NCI-H1417 (cell line): ENCODE data around the gene PPP2R5C.
"Not testable (repeated sequence)": the region's sequence is repeated elsewhere in the genome, so short reads cannot be mapped to it uniquely, and the experiment has no call there.

Experiments used
- DNase-seq, 3 experiments: peaks; one replicate each; lab custom pipeline; 2025; lab: John Stamatoyannopoulos, UW

The PPP2R5C gene

DNA sequence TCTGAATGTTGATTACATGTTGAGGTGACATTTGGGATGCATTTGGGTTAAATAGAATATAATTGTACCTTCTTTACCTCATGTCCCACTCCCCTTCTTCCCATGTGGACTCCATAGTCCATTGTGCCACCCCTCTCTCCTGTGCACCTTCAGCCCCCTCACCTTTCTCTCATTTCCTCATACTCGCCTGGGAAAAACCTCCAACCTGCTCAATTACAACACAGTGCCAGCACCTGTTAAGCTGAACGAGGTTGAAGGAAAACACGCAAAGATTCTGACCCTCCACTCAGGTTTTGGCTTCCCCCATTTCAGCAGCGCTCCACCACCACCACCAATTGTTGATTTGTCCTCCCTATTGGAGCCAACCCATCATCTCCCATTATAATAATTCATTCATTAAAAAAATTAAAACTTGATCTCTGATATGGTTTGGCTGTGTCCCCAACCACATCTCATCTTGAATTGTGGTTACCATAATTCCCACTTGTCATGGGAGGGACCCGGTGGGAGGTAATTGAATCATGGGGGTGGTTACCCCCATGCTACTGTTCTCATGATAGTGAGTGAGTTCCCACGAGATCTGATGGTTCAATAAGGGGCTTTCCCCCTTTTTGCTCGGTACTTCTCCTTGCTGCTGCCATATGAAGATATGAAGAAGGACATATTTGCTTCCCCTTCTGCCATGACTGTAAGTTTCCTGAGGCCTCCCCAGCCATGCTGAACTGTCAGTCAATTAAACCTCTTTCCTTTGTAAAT is 33.7 kb upstream of the PPP2R5C start:
- no peak for DNase-seq

DNA sequence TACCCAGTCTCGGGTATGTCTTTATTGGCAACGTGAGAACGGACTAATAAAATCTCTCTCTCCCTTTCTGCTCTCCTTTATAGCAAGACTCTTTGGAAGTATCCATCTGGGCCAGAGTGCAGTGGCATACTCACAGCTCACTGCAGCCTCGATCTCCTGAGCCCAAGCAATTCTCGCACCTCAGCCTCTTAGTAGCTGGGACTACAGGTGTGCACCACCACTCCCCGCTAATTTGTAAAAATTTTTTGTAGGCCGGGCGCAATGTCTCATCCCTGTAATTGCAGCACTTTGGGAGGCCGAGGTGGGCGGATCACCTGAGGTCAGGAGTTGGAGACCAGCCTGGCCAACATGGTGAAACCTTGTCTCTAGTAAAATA is 33.2 kb upstream of the PPP2R5C start:
- no peak for DNase-seq

DNA sequence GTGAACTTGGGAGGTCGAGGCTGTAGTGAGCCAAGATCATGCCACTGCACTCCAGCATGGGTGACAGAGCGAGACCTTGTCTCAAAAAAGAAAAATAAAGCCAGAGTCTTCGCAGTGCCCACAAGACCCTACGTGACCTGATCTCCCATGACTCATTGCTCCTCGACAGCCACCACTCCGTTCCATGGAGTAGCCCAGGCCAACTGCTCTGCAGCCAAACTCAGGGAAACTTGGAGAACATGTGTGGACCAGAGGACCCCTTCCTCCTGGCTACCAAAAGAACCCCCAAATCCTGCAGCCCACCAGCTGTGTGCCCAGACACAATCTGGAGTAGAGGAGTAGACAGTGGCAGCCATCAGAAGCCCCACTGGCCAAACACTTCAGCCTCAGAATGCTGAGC is 32.1 kb upstream of the PPP2R5C start:
- DNase-seq: no peak

DNA sequence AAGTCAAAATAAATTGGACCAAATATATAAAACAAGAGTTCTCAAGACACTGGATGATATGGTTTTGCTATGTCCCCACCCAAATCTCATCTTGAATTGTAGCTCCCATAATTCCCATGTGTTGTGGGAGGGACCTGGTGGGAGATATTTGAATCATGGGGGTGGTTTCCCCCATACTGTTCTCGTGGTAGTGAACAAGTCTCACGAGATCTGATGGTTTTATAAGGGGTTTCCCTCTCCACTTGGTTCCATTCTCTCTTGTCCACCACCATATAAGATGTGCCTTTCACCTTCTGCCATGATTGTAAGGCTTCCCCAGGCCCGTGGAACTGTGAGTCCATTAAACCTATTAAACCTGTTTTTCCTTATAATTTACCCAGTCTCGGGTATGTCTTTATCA is 31.4 kb upstream of the PPP2R5C start:
- not testable (repeated sequence) for DNase-seq

DNA sequence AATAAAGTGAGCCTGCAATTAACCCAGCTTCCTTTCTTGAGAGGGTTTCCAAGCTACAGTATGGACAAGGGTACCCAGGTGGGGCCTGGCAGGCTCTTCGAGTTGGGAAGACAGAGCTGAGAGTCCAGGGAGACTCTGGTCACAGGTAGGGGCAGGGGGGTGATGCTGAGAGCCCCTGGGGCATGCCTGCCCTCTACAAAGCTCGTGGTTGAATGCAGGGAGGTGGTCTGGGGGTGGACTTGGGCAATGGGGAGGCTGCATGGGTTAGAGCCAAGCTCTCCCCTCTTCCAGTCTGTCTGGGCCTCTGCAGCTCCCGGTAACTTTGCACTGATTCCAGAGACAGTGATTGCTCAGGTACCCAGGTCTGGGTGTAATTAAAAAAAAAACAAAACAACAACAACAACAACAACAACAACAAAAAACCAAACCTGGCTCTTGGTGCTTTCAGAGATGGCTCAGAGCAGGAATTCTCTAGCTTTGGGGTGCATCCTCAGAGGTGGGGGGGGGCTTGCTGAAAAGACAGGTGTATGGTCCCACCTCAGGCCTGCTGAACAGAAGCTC is 30.8 kb upstream of the PPP2R5C start:
- no peak for DNase-seq

DNA sequence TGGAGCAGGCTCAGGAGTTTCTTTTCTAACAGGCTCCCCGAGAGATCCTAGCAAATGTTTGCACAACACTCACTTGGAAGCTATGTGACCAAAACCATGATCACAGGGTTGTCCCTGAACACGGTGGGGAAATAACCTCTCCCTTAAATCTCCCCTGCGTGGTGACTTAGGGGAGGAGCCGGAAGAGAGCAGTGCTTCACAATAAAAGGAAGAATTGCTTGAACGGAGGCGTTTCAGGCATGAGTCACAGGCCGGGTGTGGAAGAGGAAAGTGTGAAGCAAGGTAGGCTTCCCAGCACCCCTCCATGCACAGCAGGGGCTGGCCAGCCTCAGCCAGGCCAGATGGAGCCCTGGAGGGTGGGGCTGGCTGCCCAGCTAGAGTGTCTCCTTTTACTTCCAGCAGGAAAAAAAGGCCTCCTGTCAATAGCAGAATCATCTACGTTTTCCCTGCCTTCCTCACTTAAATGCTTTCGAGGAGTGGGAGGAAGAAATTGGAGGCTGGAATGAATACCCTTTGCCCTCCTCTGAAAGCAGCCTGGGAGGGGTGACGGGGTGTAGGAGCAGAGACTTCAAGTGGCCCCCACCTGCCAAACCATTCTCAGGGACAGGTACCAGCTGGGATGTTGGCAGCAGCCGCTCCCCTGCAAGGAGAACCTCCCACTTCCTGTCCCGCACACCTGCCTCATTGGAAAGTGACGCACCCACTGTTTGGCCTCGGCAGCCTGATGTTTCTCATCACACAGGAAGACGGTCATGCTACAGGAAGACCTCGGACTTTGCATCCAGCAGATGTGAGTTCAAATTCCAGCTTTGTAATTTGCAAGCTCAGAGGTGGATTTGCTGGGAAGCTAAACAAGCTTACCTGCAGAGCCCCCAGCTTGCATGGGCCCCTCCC is 30.1 kb upstream of the PPP2R5C start:
- peak; percentile 41 to 93 (median 89) for DNase-seq

DNA sequence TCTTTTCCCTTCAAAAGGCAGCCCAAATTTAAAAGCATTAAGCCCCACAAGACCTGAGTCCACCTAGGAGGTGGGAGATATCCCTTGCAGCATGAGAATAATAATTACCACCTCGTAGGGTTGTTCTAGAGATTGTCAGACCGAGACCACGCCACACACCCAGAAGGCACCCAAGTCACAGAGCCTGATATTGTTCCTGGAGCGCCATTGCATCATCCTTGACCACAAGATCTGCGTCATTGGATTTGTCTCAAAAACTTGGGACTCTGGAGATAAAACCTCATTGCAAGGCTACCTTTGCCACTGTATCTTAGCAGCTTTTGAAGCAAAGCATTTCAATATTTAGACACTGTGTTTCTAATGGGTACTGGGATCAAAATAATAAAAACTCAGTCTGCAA is 29.4 kb upstream of the PPP2R5C start:
- peak in 1 of 3 experiments; percentile 63 for DNase-seq

DNA sequence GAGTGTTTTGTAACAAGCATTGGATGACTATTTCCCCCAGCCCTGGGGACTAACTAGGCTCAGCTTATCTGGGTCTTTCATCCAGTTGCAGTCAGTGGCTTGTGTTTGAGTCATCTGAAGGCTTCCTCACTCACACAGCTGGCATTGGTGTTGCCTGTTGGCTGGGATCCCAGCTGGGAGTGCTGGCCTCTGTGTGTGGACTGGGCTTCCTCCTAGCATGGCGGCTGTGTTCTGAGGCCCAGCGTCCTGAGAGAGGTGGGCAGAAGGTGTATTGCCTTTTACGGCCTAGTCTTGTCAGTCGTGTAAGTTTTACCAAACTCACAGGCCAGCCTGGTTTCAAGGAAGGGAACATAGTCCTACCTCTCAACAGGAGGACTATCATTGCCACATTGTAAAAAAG is 28.3 kb upstream of the PPP2R5C start:
- DNase-seq: no peak

DNA sequence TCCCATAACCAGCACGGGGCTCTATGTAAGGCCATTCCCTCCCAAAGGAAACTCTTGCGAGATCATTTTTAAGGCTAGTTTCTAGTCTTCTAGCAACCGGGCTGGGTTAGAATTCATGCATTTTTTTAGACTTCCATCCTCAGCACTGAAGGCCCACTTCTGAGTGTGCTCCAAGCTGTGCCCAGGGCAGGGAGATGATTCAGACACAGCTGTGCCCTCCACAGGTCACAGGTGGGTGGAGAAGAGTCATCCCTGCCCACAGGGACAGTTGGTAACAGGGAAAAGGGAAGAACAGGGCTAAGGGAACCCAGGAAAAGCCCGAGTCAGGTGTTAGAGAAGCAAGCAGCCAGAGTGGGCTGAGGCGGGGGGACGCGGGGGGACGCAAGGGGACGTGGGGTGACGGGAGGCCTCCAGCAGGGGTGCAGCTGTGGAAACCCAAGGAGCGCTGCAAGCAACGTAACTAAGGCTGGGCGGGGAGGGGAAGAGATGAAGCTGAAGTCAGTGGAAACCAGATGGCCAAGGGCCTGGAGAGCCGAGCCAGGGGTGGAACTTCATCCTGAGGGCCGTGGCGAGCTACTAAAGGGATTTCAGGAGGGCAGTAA is 27.2 kb upstream of the PPP2R5C start:
- DNase-seq: no peak

DNA sequence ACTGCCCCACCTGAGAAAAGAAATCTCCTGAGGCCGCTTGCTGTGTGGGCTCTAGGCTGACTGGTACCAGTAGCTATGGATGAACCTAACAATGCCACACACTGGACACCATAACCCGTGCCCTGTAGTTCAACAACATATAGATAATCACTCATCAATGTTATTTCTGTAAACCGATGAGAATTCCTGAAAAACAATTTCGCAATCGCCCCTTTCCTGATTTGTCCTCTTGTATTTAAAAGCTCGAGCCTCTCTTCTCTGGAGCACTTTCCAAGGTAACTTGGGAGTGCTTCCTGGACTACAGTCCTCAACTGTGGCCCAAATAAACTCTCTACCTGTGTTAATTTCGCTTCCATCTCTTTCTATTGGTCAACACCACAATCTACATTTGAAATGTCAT is 26.1 kb upstream of the PPP2R5C start:
- no peak for DNase-seq

DNA sequence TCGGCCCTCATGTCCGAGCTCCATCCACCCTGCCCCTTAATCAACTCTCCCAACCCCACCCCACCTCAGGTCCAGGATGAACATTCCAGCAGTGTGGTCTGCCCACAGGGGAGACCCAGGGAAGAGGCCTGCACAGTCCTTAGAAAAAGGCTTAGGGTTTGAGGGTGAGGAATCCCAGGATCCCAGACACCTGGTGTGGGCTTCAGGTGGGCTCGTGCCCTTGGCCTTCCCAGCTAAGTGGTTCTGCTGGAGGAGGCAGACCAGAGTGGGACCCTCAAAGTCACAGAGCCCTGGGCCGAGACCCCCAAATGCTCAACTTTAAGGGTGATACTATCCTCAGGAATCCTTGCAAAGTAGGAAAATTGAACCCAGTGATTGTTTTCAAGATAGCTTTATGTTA is 25.4 kb upstream of the PPP2R5C start:
- no peak for DNase-seq

DNA sequence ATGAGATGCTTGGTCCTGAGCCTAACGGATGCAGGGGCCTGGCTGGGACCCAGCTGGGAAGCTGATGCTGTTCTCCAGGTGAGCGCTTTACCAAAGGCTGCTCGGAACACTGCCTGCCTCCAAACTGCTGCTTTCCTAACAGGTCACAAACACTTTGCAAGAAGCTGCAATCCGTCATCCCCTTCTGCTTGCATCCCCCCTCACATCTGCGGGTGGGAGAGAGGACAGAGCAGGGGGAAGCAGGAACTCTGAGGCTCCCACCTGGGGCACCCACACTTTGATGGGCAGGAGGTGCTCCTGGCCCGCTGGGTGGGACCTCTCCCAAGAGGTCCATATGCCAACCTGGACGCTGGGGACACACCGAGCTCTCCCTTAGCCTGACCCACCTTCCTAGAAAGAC is 24.9 kb upstream of the PPP2R5C start:
- no peak for DNase-seq

DNA sequence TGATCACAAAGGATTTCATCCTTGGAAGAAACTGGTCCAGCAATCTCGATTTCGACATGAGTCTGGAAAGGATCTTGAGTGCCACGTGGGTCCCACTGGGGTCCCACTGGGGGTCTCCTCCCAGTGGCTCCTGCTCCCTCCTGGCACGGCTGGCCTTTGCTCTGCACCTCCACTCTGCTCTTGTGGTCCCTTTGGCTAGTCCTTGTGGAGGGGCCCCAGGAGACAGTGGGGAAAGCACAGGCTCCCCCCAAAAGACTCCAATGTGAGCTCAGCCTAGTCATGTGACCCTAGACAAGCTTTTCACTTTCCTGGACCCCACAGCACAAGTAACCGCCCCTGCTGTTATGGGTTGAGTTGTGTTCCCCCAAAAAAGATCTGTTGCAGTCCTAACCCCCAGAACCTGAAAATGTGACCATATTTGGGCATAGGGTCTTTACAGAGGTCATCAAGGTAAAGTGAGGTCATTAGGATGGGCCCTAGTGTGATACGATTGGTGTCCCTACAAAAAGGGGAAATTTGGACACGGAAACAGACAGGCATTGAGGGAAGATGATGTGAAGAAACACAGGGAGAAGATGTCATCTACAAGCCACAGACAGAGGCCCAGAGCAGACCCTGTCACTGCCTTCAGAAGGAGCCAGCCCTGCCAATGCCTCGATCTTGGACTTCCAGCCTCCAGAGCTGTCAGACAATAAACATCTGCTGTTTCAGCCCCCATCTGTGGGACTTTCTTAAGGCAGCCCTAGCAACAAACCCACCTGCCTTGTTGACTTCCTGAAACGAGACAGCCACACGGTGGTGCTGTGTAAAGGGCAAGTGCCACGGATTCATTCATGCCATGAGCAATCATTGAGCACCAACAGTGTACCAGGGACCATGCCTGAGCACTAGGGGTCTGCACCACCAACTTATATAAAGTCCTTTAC is 23.8 kb upstream of the PPP2R5C start:
- no peak for DNase-seq

DNA sequence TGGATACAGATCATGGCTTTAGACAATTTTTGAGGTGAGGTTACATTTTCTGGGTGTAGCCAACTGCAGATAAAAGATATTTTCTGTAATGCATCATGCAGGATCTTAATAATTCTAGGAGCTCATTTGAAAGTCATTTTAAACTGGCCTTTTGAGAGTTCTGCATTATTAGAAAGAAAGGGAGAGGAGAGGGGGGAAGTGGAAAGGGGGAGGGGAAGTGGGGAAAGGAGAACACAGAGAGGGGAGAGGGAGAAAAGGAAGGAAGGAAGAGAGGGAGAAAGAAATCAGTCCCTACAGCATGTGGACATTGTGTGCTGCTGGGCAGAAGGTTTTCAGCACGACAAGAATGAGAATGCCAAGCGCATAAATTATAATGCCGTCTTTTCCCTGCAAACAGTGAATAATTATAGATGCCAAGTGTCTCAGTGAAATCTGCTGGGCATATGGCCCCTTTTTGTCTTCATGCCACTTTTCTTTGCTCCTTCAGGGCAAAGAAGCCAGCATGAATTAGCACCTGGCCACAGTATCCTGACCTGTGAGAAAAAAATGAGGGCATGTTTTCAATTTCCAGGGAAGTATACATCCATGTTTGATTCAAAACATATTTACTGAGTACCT is 22.7 kb upstream of the PPP2R5C start:
- peak in 1 of 3 experiments; percentile 25 for DNase-seq

DNA sequence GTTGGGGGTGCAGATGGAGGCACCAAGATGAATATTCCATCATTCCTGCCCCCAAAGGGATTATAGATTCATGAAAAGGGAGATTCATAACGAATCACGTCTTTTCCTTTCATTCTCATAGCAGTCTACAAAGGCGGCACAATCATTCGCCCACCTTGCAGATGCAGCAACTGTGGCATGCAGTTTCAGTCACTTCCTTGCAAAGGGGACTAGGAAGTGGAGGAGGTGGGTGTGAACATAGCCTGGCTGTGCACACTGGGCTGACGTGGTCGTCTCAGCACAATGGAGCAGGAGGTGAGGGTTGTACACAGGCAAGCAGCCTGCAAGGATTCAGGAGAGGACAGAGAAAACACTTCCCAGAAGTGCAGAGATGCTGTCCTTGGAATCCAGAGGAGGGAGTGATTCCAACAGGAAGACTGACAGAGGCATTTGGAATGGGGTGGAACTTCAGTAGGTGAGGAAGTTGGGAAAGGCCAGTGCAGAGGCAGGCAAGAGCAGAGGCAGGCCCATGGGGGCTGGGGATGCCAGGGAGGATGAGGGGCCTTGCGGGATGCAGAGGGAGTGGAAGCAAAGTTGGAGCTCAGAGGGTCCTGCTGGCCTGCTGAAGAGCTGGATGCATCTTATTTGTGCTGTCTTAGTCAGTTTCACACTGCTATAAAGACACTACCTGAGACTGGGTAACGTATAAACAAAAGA is 21.9 kb upstream of the PPP2R5C start:
- DNase-seq: no peak

DNA sequence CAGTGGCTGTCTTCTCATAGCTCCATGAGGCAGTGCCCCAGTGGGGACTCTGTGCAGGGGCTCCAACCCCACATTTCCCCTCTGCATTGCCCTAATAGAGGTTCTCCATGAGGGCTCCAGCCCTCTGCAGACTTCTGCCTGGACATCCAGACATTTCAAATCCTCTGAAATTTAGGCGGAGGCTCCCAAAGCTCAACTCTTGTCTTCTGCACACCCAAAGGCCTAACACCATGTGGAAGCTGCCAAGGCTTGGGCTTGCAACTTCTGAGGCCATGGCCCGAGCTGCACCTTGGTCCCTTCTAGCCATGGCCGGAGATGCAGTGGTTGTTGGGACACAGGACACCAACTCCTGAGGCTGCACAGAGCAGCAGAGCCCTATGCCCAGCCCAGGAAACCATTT is 20.5 kb upstream of the PPP2R5C start:
- DNase-seq: no peak

DNA sequence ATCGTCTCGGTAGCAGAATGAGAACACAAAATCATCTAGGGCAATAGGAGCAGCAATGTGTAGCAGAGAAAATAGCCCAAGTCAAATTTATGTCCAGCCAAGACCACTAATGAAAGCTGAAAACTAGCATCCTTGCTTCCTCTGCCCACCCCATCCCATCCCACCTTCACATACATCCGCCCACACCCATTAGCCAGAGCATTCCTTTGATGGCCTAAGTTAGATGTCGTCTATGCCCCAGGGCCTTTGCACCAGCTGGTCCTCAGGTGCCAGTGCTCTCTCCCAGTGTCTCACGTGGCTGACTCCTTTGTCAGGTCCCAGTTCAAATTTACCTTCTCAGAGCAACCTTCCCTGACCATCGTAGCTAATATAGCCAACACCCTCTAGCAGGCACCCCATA is 17.8 kb upstream of the PPP2R5C start:
- DNase-seq: no peak

DNA sequence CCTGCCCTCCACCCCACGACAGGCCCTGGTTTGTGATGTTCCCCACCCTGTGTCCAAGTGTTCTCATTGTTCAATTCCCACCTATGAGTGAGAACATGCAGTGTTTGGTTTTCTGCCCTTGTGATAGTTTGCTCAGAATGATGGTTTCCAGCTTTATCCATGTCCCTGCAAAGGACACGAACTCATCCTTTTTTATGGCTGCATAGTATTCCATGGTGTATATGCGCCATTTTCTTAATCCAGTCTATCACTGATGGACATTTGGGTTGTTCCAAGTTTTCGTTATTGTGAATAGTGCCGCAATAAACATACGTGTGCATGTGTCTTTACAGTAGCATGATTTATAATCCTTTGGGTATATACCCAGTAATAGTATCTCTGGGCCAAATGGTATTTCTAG is 17.1 kb upstream of the PPP2R5C start:
- not testable (repeated sequence) for DNase-seq

DNA sequence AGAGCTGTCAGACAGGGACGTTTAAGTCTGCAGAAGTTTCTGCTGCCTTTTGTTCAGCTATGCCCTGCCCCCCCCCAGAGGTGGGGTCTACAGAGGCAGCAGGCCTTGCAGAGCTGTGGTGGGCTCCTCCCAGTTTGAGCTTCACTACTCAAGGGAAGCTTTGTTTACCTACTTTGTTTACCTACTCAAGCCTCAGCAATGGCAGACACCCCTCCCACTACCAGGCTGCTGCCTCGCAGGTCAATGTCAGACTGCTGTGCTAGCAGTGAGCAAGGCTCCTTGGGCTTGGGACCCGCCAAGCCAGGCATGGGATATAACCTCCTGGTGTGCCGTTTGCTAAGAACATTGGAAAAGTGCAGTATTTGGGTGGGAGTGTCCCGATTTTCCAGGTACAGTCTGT is 11.8 kb upstream of the PPP2R5C start:
- DNase-seq: peak in 1 of 3 experiments; percentile 27

DNA sequence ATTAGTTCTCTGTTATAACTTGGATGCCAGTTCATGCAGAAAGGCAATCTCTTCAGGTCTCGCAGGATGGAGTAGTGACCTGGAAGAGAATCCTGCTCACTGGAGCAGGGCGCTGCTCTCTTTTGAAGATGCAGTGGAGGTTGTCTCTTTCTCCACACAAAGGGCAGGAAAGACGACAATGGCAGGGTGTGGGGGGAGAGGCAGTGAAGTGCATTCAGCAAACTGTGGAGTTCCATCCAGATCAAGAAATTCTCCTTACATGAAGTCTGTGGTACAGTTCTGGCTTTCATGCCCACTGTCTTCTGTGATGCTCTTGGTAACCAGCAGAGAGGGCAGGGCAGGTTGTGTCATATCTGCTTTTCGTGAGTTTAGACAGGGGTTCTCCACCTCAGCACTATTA is 6.6 kb upstream of the PPP2R5C start:
- no peak for DNase-seq
